ENCODE results near the gene RGS10.

RGS10 gene

DNA sequence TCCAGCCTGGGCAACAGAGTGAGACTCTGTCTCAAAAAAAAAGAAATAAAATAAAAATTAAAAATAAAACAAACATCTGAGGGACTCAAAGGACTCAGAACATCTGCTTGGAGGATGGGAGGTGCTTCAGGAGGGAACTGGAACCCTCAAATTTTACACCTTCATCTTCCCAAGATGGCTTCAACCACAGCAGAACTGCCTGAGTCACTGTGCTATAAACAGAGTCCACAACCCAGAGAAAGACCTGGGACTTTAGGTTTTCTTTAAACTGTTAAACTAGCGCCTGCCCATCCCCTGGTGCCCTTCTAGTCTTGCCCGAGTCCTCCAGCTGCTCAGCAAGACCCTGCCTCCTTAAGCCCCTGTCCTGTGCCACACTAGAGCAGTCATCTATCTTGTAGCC lies 40.8 kb downstream of the RGS10 start:
- no peak for DNase-seq (ENCODE audit: low read depth in 2 of 2)
- H3K4me3 ChIP-seq (replicated peaks in 1 of 2; ENCODE audit: low read depth in 2 of 2, low read length in 2 of 2), result no peak overlapping the region
- TF ChIP-seq, protein P1, sequence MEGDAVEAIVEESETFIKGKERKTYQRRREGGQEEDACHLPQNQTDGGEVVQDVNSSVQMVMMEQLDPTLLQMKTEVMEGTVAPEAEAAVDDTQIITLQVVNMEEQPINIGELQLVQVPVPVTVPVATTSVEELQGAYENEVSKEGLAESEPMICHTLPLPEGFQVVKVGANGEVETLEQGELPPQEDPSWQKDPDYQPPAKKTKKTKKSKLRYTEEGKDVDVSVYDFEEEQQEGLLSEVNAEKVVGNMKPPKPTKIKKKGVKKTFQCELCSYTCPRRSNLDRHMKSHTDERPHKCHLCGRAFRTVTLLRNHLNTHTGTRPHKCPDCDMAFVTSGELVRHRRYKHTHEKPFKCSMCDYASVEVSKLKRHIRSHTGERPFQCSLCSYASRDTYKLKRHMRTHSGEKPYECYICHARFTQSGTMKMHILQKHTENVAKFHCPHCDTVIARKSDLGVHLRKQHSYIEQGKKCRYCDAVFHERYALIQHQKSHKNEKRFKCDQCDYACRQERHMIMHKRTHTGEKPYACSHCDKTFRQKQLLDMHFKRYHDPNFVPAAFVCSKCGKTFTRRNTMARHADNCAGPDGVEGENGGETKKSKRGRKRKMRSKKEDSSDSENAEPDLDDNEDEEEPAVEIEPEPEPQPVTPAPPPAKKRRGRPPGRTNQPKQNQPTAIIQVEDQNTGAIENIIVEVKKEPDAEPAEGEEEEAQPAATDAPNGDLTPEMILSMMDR (IDR thresholded peaks at IDR 0.05; ENCODE audit: low read depth, low read length), result no peak

- H3K4me3 ChIP-seq (replicated peaks in 1 of 2; ENCODE audit: low read depth in 2 of 2, low read length in 2 of 2), result no peak overlapping the region
- TF ChIP-seq, protein P1 (IDR thresholded peaks at IDR 0.05; ENCODE audit: low read depth, low read length), result no peak
- DNase-seq (ENCODE audit: low read depth in 2 of 2), result no peak
Observed at GRCh38 chr10:119500821-119501220, 41.7 kb downstream of the RGS10 start.

GRCh38 chr10:119500123-119500795 lies 42.3 kb downstream of the RGS10 start:
- TF ChIP-seq, protein P1 (IDR thresholded peaks at IDR 0.05; ENCODE audit: low read depth, low read length), result no peak
- DNase-seq (ENCODE audit: low read depth in 2 of 2), result no peak
- no peak overlapping the region for H3K4me3 ChIP-seq (replicated peaks in 1 of 2; ENCODE audit: low read depth in 2 of 2, low read length in 2 of 2)

DNA sequence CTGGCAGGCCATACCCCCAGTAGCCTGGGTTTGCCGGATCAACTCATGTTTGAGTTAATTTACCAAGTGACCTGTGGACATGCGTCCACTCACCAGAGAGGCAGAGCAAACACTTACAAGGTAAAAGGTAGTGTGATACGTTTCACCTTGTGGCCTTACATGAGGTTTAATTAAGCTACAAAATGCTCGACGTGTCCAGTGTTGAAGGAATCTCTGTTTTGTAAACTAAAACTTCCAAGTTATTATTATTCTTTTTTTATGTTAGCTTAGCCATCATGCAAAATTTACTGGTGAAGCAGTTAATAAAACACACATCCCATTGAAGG lies 42.9 kb downstream of the RGS10 start:
- TF ChIP-seq, protein P1 (IDR thresholded peaks at IDR 0.05; ENCODE audit: low read depth, low read length), result no peak
- no peak for DNase-seq (ENCODE audit: low read depth in 2 of 2)
- H3K4me3 ChIP-seq (replicated peaks in 1 of 2; ENCODE audit: low read depth in 2 of 2, low read length in 2 of 2), result no peak overlapping the region

- TF ChIP-seq, protein P1 (IDR thresholded peaks at IDR 0.05; ENCODE audit: low read depth, low read length), result no peak
- no peak for DNase-seq (ENCODE audit: low read depth in 2 of 2)
- H3K4me3 ChIP-seq (replicated peaks in 1 of 2; ENCODE audit: low read depth in 2 of 2, low read length in 2 of 2), result no peak overlapping the region
Observed at GRCh38 chr10:119498889-119499676, 43.4 kb downstream of the RGS10 start.

- no peak for DNase-seq (ENCODE audit: low read depth in 2 of 2)
- H3K4me3 ChIP-seq (replicated peaks in 1 of 2; ENCODE audit: low read depth in 2 of 2, low read length in 2 of 2), result no peak overlapping the region
- TF ChIP-seq, protein P1 (IDR thresholded peaks at IDR 0.05; ENCODE audit: low read depth, low read length), result no peak
Observed at GRCh38 chr10:119497243-119497642, 45.3 kb downstream of the RGS10 start.
